ENCODE results near the gene MYO5B. TPM values are rescaled to one million over a fixed set of nuclear protein-coding genes. Genes with fewer than 3 reads are reported as not detected.

Gene MYO5B
- total RNA-seq, 1 experiment from 2014 or later: 32.1 TPM

DNA sequence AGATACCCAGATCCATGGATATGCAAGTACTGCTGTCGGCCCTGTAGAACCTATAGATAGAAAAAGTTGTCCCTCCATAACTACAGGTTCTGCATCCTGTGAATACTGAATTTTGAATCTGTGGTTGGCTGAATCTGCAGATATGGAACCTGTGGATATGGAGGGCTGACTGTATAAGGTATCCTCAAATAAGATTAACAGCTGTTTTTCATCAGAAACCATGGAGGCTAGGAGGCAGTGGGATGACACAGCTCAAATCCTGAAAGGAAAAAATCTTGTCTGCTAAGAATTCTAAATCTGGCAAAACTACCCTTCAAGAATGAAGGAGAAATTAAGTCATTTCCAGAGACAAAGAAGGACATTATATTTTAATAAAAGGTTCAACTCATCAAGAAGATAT is 367.0 kb downstream of the MYO5B start:
- Histone ChIP-seq H3K4me2 (ENCODE audit: low read length) (no peak overlapping the region), H4K20me1 (ENCODE audit: insufficient read depth) (no peaks in the 10 kb centered on the region), H3K27me3 (ENCODE audit: insufficient read depth, low read length) (no peaks in the 10 kb centered on the region), H3K9ac (ENCODE audit: low read length) (no peak overlapping the region), H3K36me3 (ENCODE audit: control insufficient read depth in 1 of 2, insufficient read depth in 2 of 2, low read length in 2 of 2) (0 out of 4 replicates have a peak, but pooled peaks cover 0 to 4% of the 10 kb centered on the region in 2 experiments), H3K4me3 (replicated peaks in 1 of 2; ENCODE audit: low read depth in 1 of 2, low read length in 2 of 2) (no peak overlapping the region), H3K4me1 (ENCODE audit: control insufficient read depth in 1 of 2, insufficient read depth in 2 of 2, low read length in 2 of 2) (no peaks in the 10 kb centered on the region), H2AFZ (ENCODE audit: low read depth, low read length, poor library complexity, severe bottlenecking) (no peak overlapping the region), H3K27ac (ENCODE audit: low read depth, low read length) (no peak overlapping the region), H3K9me2 (ENCODE audit: insufficient read depth) (no peaks in the 10 kb centered on the region), H3K9me3 (ENCODE audit: control insufficient read depth in 1 of 2, insufficient read depth in 1 of 2, low read depth in 1 of 2, low read length in 2 of 2) (no peaks in the 10 kb centered on the region), H3K79me2 (ENCODE audit: insufficient read depth, low read length) (no peaks in the 10 kb centered on the region)
- POLR2A ChIA-PET: interaction anchor here (1.1 kb wide), 1 partner anchor 102 kb away, joined by 3 read pairs; no protein-coding TSS in a partner anchor
- CTCF ChIA-PET: no interaction called here
- TF ChIP-seq POLR2AphosphoS5 (IDR thresholded peaks at IDR 0.05; ENCODE audit: low read depth, low read length) (no peak), YY1 (IDR thresholded peaks at IDR 0.05; ENCODE audit: extremely low read depth, insufficient replicate concordance, low read depth, low read length) (no peak), CTCF (IDR thresholded peaks at IDR 0.05 in 2 of 3, conservative IDR thresholded peaks at IDR 0.05 in 1 of 3; ENCODE audit: borderline replicate concordance in 1 of 3, insufficient read depth in 1 of 3, low read depth in 2 of 3, low read length in 2 of 3) (no peak), SRF (IDR thresholded peaks at IDR 0.05; ENCODE audit: low read depth) (no peak), ATF3 (IDR thresholded peaks at IDR 0.05) (no peak), CEBPB (IDR thresholded peaks at IDR 0.05; ENCODE audit: low read depth) (no peak), ZBTB33 (IDR thresholded peaks at IDR 0.05; ENCODE audit: extremely low read depth, insufficient replicate concordance, low read length) (no peak), SIN3A (IDR thresholded peaks at IDR 0.05; ENCODE audit: low read depth) (no peak), FOSL1 (IDR thresholded peaks at IDR 0.05; ENCODE audit: low read depth) (no peak), ZNF274 (IDR thresholded peaks at IDR 0.05; ENCODE audit: low read depth, low read length) (no peak), SP1 (IDR thresholded peaks at IDR 0.05; ENCODE audit: low read depth) (no peak), EGR1 (IDR thresholded peaks at IDR 0.05; ENCODE audit: low read depth) (no peak), CBX3 (IDR thresholded peaks at IDR 0.05; ENCODE audit: low read depth) (no peak), ELF1 (IDR thresholded peaks at IDR 0.05; ENCODE audit: borderline replicate concordance, low read depth) (no peak), POLR2A (IDR thresholded peaks at IDR 0.05; ENCODE audit: borderline replicate concordance, extremely low read depth, insufficient read depth, insufficient read length) (no peak), RAD21 (IDR thresholded peaks at IDR 0.05; ENCODE audit: low read depth) (no peak)
- ATAC-seq (no peak), DNase-seq (ENCODE audit: low read depth, low spot score) (no peak)
- BruUV-seq (replicated peaks): no TSS peak
- intact Hi-C loops (cut with micrococcal nuclease): no loop called here
- RAD21 ChIA-PET (ENCODE audit: low non-redundant PET in 1 of 2, low total read pairs in 2 of 2, uncharacterized antibody in 2 of 2, unreplicated experiment in 2 of 2): no interaction called here
